ENCODE results near the gene SFTPB. TPM values are rescaled to one million over a fixed set of nuclear protein-coding genes. Genes with fewer than 3 reads are reported as not detected.
A peak's percentile ranks its signal among the peaks of the same experiment; 100 is the strongest.

Gene SFTPB
- total RNA-seq, 1 experiment from 2014 or later = 0.26 TPM

- no TSS peak for BruUV-seq (replicated peaks)
These were observed 33.0 kb downstream of the SFTPB start for GRCh38 chr2:85635011-85635410.

GRCh38 chr2:85631316-85631715, 36.7 kb downstream of the SFTPB start:
- ChIA-PET POLR2A (no interaction called here), CTCF (interaction anchor here (0.6 to 1.0 kb wide), 4 partner anchors 28 to 98 kb away, joined by 3 to 5 read pairs (median 3); no protein-coding TSS in a partner anchor)
- intact Hi-C loops (cut with micrococcal nuclease) = no loop called here
- Mint-ChIP-seq H3K4me3 (ENCODE audit: unreplicated experiment) (no peak overlapping the region), H3K4me1 (ENCODE audit: insufficient read depth, unreplicated experiment) (peaks cover 6% of the 10 kb centered on the region), H3K27ac (ENCODE audit: low read depth, unreplicated experiment) (no peak overlapping the region), H3K36me3 (ENCODE audit: insufficient read depth, unreplicated experiment) (peaks cover 100% of the 10 kb centered on the region), H3K9me3 (ENCODE audit: unreplicated experiment) (no peaks in the 10 kb centered on the region), H3K27me3 (ENCODE audit: insufficient read depth, unreplicated experiment) (no peaks in the 10 kb centered on the region)
- no peak for TF ChIP-seq CTCF (IDR thresholded peaks at IDR 0.05; ENCODE audit: unreplicated experiment)
- DNase-seq (ENCODE audit: unreplicated experiment) = no peak
- BruUV-seq (replicated peaks) = no TSS peak

More at GRCh38 chr2:85635011-85635410, 33.0 kb downstream of the SFTPB start:
- no peak for TF ChIP-seq CTCF (IDR thresholded peaks at IDR 0.05; ENCODE audit: unreplicated experiment)
- ChIA-PET POLR2A (interaction anchor here (0.6 to 1.0 kb wide), 2 partner anchors 65 to 107 kb away, joined by 3 to 4 read pairs; no protein-coding TSS in a partner anchor), CTCF (interaction anchor here (0.6 to 5.3 kb wide), 7 partner anchors 14 to 180 kb away, joined by 3 to 98 read pairs (median 47); no protein-coding TSS in a partner anchor)
- Mint-ChIP-seq H3K4me3 (ENCODE audit: unreplicated experiment) (no peak overlapping the region), H3K36me3 (ENCODE audit: insufficient read depth, unreplicated experiment) (peaks cover 93% of the 10 kb centered on the region), H3K27ac (ENCODE audit: low read depth, unreplicated experiment) (peak overlapping the region; percentile 28), H3K9me3 (ENCODE audit: unreplicated experiment) (no peaks in the 10 kb centered on the region), H3K4me1 (ENCODE audit: insufficient read depth, unreplicated experiment) (peaks cover 13% of the 10 kb centered on the region), H3K27me3 (ENCODE audit: insufficient read depth, unreplicated experiment) (no peaks in the 10 kb centered on the region)
- intact Hi-C loops (cut with micrococcal nuclease) = no loop called here
- DNase-seq (ENCODE audit: unreplicated experiment) = no peak

- ChIA-PET CTCF (interaction anchor here (0.6 to 2.7 kb wide), 4 partner anchors 9 to 43 kb away, joined by 3 to 20 read pairs (median 4); no protein-coding TSS in a partner anchor), POLR2A (interaction anchor here (1.6 kb wide), 1 partner anchor 26 kb away, joined by 7 read pairs; the partner anchor contains the start of gene TMEM150A)
- intact Hi-C loops (cut with micrococcal nuclease) = no loop called here
- Mint-ChIP-seq H3K9me3 (ENCODE audit: unreplicated experiment) (no peaks in the 10 kb centered on the region), H3K27ac (ENCODE audit: low read depth, unreplicated experiment) (no peak overlapping the region), H3K4me1 (ENCODE audit: insufficient read depth, unreplicated experiment) (no peaks in the 10 kb centered on the region), H3K27me3 (ENCODE audit: insufficient read depth, unreplicated experiment) (no peaks in the 10 kb centered on the region), H3K4me3 (ENCODE audit: unreplicated experiment) (no peak overlapping the region), H3K36me3 (ENCODE audit: insufficient read depth, unreplicated experiment) (peaks cover 100% of the 10 kb centered on the region)
- TF ChIP-seq CTCF (IDR thresholded peaks at IDR 0.05; ENCODE audit: unreplicated experiment) = no peak
- BruUV-seq (replicated peaks) = no TSS peak
- DNase-seq (ENCODE audit: unreplicated experiment) = no peak
These were observed 39.3 kb downstream of the SFTPB start for GRCh38 chr2:85628658-85629057.

GRCh38 chr2:85623991-85624390, 44.0 kb downstream of the SFTPB start:
- BruUV-seq (replicated peaks) = no TSS peak
- no peak overlapping the region for H3K4me3 Mint-ChIP-seq (ENCODE audit: unreplicated experiment)
- intact Hi-C loops (cut with micrococcal nuclease) = no loop called here
- ChIA-PET CTCF (interaction anchor here (6.4 kb wide), 1 partner anchor 12 kb away, joined by 47 read pairs; no protein-coding TSS in a partner anchor), POLR2A (no interaction called here)
- H3K4me1 Mint-ChIP-seq (ENCODE audit: insufficient read depth, unreplicated experiment) = peaks cover 3% of the 10 kb centered on the region
- H3K36me3 Mint-ChIP-seq (ENCODE audit: insufficient read depth, unreplicated experiment) = peaks cover 92% of the 10 kb centered on the region
- H3K27ac Mint-ChIP-seq (ENCODE audit: low read depth, unreplicated experiment) = peak overlapping the region; percentile 63
- H3K9me3 Mint-ChIP-seq (ENCODE audit: unreplicated experiment) = no peaks in the 10 kb centered on the region
- no peak for DNase-seq (ENCODE audit: unreplicated experiment)
- H3K27me3 Mint-ChIP-seq (ENCODE audit: insufficient read depth, unreplicated experiment) = no peaks in the 10 kb centered on the region
- TF ChIP-seq CTCF (IDR thresholded peaks at IDR 0.05; ENCODE audit: unreplicated experiment) = no peak
